Right ventricle myocardium inferior (tissue), 1 donor: Measurements from ENCODE around the gene PLAU. TPM values are rescaled to one million over a fixed set of nuclear protein-coding genes. Genes with fewer than 3 reads are reported as not detected.
"Not testable (repeated sequence)": the region's sequence is repeated elsewhere in the genome, so short reads cannot be mapped to it uniquely, and the experiment has no call there.

ENCODE experiments used
- ATAC-seq: fragments of 200-7000 bp; cut with Tn5 transposase; one replicate; pipeline ENCODE4 v1.9.1; 2020; ENCODE audit warnings: mild to moderate bottlenecking, moderate library complexity
- DNase-seq: peaks from one replicate; pipeline ENCODE4 v3.0.0; 2021; ENCODE audit errors: missing footprints
- intact Hi-C: fragments of 100-400 bp; cut with DNase I; formaldehyde crosslinking; loops from one replicate; pipeline ENCODE4 v1.11.0; 2022
- total RNA-seq: library from RNA; stranded (reverse); fragmentation: NEBNext Ultra II Directional; extraction: Animal tissue kit (Norgen Biotek cat#: 25700); gene quantifications from one replicate; pipeline ENCODE4 v1.2.1, GENCODE V29; 2021
- donor health status: DM: no; HTN: yes; CAD: no; lungs with severe emphysema.

PLAU gene
- total RNA-seq, 1 donor from 2014 or later: 8.5 TPM

GRCh38 chr10:73964743-73965142 lies 53.8 kb downstream of the PLAU start:
- ATAC-seq (no peak), DNase-seq (no peak)
- intact Hi-C loops: no loop called here

- DNase-seq, ATAC-seq, intact Hi-C loops: not testable (repeated sequence)
These were observed 54.4 kb downstream of the PLAU start for GRCh38 chr10:73965267-73965889.

- intact Hi-C loops: no loop called here
- ATAC-seq: peak; percentile 93
- DNase-seq: peak; percentile 83
These were observed 55.2 kb downstream of the PLAU start for GRCh38 chr10:73965890-73966768.

GRCh38 chr10:73967022-73967429 lies 56.1 kb downstream of the PLAU start:
- ATAC-seq: no peak
- no peak for DNase-seq
- intact Hi-C loops: no loop called here

Other genes with a start within 250 kb of the PLAU start
- gene AGAP5, start 213.0 kb upstream of the PLAU start, total RNA-seq: 2.6 TPM
- 46.4 TPM for gene SEC24C, start 166.8 kb upstream of the PLAU start, total RNA-seq
- 30.8 TPM for gene CHCHD1, start 129.1 kb upstream of the PLAU start, total RNA-seq
- gene ZSWIM8, start 125.5 kb upstream of the PLAU start, total RNA-seq: 45.3 TPM
- gene NDST2, start 99.5 kb upstream of the PLAU start, total RNA-seq: 10.5 TPM
- gene CAMK2G, start 36.6 kb upstream of the PLAU start, total RNA-seq: 11.7 TPM
- gene VCL, start 87.0 kb downstream of the PLAU start, total RNA-seq: 237 TPM
- gene AP3M1, start 239.7 kb downstream of the PLAU start, total RNA-seq: 28.0 TPM
- gene ADK, start 240.1 kb downstream of the PLAU start, total RNA-seq: 41.4 TPM